LoVo (cell line): ENCODE measurements around the gene PSME3.

ENCODE experiments used
- DNase-seq: peaks from one replicate; pipeline ENCODE4 v3.0.0-alpha.2; 2016; ENCODE audit warnings: low spot score

PSME3 gene, protein sequence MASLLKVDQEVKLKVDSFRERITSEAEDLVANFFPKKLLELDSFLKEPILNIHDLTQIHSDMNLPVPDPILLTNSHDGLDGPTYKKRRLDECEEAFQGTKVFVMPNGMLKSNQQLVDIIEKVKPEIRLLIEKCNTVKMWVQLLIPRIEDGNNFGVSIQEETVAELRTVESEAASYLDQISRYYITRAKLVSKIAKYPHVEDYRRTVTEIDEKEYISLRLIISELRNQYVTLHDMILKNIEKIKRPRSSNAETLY

DNA sequence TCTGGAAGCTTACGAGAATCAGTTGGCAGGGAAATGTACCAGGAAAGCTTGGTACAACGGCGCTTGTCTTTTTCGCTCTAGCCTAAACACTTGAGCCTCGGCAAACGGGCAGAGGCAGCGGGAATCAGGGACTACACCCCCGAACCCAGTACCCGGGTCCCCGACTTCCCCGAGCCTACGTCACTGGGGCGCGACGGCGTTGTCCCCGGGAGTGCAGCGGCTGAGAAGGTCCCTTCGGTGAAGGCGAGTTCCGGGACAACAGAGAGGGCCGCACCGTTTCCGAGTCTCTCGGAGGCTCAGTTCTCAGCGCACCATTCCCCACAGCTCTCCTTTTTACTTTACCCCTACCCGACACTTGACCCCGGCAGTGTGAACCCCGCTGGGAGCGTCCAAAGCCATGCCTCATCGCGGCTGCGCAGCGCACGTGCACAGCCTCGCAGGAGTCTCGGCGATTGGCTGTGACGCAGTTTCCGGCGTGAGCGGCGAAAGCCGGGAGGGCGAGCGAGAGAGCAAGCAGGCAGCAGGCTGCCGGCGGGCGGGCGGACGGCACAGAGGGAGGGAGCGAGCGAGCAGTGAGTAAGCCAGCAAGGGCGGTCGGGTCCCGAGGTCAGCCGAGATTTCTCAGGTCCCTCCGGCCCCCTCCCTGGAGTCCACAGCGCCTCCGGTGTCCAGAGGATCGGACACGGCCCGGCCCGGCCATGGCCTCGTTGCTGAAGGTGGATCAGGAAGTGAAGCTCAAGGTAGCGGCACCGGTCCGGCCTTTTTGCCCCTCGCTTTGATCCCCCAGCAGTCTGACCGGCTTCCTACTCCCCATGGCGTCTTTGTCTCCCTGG lies at the start of gene PSME3:
TSS of gene PSME3 (plus strand) at position 464 of the 833 bp plus-strand sequence. CDS start at position 699, 235 bp downstream.
- peak; percentile 91 for DNase-seq

DNA sequence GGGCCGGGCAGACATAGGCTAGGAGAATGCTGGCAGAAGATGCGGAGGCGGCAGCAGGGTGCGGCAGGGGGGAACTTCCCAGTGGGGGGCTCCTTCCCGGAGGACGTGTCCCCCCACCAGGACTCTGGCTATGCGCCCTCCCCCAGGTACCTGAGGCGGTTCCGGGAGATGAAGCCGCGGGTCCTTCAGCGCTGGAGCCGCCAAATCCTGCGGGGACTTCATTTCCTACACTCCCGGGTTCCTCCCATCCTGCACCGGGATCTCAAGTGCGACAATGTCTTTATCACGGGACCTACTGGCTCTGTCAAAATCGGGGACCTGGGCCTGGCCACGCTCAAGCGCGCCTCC lies 49.4 kb upstream of the PSME3 start:
- DNase-seq, result no peak

DNA sequence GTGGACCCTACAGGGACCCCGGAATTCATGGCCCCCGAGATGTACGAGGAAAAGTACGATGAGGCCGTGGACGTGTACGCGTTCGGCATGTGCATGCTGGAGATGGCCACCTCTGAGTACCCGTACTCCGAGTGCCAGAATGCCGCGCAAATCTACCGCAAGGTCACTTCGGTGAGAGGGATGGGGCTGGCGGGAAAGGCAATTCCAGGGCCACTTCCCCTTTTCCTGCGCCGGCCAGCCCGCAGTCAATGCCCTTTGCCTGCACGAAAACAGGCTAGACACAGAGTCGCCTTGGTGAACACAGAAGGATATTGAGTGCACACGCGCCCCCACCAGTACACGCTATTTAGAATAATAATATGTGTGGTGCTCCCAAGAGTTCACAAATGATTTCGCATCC lies 48.8 kb upstream of the PSME3 start:
- no peak for DNase-seq

DNA sequence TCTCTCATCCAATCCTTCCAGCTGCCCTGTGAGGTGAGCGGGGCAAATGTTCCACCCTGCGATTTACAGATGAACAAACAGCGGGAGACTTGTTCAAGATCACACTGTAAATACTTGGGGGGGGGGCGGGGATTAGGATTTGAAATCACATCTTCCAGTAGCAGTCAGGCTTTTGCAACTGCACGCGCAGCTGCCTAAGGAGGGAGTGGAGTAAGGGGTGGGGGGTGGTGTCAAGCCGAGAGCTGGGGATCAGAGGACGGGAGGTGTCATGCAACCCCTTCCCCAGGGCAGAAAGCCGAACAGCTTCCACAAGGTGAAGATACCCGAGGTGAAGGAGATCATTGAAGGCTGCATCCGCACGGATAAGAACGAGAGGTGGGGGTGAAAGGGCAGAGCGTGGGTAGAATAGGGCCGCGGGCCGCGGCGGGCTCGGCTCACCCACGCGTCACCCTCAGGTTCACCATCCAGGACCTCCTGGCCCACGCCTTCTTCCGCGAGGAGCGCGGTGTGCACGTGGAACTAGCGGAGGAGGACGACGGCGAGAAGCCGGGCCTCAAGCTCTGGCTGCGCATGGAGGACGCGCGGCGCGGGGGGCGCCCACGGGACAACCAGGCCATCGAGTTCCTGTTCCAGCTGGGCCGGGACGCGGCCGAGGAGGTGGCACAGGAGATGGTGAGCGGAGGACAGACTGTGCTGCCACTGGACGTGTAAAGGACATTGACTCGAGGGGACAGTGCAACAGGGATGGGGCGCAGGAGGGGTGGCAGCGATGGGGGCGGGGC lies 48.2 kb upstream of the PSME3 start:
- no peak for DNase-seq

DNA sequence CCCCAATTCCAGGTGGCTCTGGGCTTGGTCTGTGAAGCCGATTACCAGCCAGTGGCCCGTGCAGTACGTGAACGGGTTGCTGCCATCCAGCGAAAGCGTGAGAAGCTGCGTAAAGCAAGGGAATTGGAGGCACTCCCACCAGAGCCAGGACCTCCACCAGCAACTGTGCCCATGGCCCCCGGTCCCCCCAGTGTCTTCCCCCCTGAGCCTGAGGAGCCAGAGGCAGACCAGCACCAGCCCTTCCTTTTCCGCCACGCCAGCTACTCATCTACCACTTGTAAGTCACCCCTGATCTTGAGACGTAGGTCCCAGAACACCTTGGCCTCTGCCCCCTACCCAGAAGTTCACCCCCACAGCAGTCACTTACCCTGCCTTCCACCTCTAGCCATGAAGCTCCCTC lies 45.9 kb upstream of the PSME3 start:
- DNase-seq, result no peak

DNA sequence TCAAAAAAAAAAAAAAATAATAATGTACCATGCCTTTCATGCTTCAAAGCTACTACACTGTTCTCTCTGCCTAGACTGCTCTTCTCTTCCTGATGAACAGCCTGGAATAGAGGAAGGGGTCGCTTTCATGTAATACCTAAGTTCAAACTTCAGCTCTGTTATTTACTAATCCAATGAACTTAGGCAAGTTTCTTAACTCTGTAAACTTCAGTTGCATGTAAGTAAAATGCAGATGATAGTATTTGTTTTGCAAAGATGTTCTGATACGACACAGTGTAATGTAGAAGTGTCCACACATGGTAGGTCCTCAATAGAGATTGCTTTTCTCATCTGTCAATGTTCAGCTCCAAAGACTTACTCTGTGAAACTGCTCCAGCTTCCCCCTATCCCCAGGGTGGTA lies 41.2 kb upstream of the PSME3 start:
- DNase-seq, result no peak

DNA sequence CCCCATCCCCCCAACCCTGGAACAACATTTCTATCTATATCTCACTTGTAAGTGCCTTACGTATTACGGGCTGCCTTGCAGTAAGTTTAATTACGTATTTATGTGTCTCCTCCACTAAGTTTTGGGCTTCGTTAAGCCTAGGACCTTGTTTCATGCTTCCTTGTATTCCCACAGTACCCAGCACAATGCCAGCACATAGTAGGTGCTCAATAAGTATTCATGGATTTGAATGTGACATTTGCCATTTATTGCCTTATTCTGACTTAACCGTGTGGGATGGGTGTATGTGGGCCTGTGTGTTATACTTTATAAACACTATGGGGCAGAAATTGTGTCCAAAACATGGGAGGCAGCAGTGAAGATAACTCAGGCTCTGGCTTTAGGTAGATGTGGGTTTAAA lies 40.7 kb upstream of the PSME3 start:
- DNase-seq, result no peak

DNA sequence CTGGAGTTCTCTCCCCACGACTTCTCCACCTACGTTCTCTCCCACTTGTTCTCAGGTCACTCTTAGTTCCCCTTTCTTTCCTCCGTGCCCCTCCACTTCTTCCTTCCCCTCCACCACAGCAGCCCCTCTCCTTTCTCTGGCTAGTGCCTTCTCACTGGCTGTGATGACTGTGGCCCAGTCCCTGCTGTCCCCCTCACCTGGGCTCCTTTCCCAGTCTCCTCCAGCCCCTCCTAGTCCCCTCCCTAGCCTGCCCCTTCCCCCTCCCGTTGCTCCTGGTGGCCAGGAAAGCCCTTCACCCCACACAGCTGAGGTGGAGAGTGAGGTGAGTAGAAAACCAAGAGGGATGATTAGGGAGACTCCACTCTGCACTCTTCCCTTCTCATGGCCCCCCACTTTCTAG lies 38.1 kb upstream of the PSME3 start:
- no peak for DNase-seq

DNA sequence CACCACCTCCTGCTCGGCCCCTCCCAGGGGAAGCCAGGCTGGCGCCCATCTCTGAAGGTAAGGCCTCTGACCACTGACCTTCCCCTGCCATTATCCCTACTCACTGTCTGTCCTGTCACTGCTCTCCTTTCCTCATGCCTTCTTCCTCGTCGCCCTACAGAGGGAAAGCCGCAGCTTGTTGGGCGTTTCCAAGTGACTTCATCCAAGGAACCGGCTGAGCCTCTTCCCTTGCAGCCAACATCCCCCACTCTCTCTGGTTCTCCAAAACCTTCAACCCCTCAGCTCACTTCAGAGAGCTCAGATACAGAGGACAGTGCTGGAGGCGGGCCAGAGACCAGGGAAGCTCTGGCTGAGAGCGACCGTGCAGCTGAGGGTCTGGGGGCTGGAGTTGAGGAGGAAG lies 37.7 kb upstream of the PSME3 start:
- no peak for DNase-seq

DNA sequence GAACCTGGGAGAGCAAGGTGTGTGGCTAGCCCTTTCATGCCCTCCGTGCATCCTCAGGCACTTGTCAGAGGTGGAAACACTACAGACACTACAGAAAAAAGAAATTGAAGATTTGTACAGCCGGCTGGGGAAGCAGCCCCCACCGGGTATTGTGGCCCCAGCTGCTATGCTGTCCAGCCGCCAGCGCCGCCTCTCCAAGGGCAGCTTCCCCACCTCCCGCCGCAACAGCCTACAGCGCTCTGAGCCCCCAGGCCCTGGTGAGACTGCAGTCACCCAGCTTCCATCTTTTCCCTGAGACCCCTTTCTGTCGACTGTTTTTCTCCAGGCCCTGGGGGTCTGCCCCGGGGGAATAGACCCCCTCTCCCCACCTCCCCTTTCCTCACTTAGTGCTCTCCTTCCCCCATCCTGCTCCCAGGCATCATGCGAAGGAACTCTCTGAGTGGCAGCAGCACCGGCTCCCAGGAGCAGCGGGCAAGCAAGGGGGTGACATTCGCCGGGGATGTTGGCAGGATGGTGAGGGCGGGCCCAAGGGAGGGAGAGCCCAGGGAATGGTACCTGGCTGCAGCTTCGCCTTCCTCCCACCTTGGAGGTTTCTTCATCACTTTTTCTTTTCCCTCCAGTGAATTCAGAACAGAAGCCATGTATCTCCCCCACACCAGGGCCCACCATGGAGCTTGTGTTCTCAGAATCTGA lies 37.0 kb upstream of the PSME3 start:
- no peak for DNase-seq

DNA sequence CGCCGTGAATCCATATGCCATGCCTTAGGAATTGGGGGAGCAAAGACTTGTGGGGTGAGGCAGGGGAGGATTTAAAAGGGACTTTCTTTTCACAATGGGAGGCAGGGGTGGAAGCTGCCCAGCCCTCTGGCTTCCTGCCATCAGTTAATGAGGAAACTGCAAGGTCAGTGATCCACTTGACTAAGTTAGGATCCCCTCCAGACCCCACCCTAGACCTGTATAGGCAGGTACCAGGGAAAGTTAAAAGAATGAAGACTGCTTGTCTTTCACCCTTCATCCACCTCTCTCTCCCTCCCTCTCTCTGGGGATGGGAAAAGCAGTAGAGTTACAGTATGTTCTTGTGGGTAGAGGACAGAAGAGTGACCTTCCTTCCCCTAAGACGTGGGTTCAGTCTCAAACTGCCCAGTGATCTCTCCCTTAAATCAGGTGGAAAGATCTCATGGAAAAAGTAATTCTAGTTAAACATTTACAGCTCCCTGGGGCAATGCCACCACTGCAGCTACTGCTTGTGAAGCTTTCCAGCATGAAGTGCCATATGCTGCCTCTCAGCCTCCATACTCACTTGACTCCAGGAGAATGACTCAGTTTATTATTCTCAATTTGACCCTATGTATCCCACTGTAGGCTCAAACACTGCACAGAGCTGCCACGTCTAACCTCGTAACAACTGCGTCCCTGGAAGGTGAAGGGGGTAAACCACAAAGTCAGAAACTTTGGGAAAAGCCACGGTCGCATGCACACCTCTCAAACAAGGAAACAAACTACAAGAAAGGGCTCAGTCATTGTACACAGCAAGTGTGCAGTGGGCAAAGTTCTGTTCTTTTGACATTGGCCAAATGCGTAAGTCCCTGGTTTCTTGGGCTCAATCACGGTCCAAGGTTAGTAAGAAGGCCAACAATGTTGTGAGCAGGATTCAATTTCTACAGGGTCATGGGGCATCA lies 35.9 kb upstream of the PSME3 start:
- DNase-seq, result peak; percentile 77

DNA sequence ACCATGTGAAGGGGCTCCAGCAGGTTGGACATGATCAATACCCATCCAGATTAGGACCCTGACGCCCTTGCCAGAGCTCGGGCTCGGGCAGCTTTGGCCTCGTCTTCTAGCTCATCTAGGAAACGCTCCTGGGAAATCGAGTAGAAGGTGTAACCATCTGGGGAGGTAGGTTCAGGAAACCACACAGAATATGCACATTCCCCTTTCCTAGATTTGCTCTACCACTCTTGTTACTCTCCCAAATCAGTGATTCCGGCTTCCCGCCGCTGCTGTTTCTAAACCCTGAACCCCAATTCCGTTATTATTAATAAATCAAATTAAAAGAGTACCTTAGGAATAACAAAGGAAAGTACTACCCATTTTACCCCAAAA lies 35.2 kb upstream of the PSME3 start:
- DNase-seq, result no peak

DNA sequence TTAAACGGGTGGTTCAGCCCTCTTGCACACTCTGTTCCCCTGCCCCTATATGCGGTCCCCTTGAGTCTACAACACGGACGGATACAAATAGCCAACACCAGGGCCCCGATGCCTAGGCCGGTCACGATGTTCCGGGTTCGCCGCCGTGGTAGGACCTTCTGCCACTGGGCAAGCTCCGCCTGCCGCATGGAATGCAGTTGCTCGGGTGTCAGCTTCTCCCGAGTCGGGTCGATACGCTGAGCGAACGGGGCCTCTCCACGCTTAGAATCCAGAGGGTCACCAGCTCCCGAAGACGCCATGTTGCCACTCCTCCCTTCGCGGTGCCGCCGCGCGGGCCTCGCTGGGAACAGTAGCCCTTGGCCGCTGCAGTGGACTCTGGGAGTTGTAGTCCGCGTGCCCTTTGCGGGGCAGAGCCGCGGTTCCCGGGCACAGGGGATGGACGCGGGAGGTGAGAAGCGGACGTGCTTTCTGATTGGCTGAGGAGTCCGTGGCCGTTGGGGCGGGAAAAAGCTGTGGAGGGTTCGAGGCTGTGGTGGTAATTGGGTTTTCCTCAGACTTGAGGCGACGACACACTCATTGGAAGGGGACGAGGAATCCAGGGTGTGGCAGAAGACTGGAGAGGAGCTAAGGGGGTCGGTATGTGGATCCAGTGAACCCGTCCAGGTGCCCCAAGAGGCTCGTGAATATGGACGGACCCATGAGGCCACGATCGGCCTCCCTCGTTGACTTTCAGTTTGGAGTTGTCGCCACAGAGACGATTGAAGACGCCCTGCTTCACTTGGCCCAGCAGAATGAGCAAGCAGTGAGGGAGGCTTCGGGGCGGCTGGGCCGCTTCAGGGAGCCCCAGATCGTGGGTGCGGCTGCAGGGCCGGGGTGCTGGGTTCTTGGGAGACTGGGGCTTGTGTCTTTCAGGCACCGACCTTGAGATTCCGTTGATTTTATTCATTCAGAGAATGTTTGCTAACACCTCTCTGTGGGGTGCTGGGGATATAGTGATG lies 34.5 kb upstream of the PSME3 start, which contains the start of the genes CNTD1 and COA3:
TSS of gene CNTD1 (plus strand) at position 479 of the 998 bp plus-strand sequence. CDS start at position 686, 207 bp downstream.
TSS of gene COA3 (minus strand) at position 322 of the 998 bp plus-strand sequence. CDS start at position 299, 23 bp downstream.
- DNase-seq, result peak; percentile 89

DNA sequence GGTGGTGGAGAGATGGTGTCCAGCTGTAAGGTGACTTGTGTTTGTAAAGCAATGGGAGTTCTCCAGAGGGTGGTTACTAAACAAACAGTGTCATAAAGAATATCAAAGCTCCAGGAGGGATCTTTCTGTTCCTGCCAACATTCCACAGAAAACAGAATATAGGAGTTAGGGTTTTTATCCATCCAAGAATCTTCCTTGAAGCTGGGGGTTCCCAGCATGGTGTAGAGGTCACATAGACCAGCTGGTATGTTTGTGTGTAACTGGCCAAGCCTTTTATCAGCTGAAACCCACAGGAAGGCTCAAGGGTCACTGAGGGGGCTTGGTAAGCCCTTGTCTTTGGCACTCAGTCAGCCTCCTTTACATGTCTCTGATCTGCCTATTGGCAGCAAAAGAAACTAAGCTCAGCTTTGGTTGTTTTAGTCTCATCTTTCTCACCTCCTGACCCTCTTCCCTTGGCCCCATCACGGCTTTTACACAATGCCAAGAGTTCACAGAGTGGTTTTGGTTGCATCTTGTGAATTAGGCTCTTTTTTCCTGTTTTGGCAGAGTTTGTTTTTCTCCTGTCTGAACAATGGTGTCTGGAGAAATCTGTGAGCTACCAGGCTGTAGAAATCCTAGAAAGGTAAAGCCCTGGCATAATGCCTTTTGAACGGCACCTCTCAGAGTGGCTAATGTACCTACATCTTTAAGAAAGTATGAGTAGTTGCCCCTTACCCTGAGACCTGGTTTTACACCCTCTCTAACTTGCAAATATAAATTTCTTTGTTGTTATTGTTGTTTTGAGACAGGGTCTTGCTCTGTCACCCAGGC lies 29.9 kb upstream of the PSME3 start:
- peak; percentile 41 for DNase-seq

DNA sequence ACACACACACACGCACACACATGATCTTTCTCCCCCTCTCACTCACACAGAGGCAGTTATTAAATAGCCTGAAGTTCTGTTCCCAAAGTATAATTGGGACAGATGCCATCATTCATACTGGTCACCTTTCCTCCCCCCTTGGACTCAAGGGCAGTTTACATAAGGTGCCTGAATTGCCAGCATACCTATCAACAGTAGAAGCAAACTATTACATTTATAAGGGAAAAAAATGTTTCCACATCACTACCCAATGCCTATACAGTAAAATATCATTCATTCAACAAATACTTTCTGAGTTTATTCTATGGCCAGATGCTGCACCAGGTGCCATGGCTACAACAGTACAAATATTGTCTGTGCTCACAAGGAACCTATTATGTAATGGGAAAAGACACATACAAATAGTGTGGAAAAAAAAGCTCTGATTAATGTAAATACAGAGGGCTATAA lies 28.3 kb upstream of the PSME3 start:
- DNase-seq, result no peak

DNA sequence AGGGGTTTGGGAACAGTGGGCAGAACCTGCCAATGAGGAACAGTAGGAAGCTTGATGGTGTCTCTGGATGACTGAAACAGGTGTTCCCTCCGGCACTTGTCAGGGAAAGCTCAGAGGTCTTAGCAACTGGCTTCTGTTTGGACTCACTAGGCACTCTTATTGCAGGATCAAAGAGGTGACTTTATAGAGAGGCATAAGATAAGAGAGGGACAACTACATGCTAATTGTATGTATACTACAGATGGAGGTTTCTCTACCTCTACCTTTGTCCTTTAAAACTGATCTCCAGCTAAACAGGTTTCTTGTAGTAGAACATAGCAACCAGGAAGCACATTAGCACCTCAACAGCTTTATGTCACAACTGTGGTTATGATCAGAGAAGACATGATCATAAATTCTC lies 26.9 kb upstream of the PSME3 start:
- no peak for DNase-seq

DNA sequence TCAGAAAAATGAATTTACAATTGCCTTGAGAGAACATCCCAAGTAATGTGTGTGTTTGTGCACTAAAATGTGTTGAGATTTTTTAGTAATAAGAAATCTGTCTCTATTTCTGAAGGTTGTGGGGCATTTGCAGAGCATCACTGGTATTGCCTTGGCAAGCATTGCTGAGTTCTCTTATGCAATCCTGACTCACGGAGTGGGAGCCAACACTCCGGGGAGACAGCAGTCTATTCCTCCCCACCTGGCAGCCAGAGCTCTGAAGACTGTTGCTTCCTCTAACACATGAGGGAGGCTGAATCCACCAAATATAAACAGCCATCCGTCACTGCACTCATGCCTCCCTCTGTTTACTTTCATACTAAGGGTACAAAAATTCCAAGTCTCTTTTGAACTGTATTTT lies 23.9 kb upstream of the PSME3 start:
- DNase-seq, result no peak

DNA sequence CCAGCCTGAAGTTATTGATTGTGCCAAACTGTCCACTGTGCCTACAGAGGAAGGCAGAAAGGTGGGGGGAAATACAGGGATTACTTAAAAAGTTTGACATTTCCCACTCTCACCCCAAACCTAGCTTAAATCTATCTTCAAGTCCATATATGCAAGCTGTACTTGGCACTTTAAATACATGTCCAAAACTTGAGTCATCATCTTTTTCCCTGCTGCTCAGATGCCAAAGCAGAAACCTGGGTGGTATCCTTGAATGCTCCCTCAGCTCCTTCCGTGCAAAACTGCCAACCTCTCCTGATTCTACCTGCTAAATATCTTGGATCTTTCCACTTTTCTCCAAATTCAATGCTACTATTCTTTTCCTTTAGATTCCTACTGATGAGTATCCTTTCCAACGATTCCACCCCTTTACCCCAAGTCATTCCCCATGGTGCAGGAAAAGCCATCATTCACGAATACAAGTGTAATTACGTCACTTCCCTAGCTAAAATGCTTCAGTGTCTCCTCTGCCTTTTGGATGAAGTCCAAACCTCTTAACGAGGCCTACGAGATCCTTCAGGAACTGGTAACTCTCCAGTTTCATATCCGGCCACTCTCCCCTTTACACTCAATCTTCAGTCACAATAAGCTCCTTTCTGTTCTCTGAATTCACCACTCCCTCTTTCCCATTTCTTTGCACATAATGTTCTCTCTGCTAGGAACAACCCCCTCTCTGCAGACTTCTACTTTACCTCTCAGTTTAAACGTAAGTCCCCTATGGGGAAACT lies 18.4 kb upstream of the PSME3 start:
- DNase-seq, result no peak
